HG02938 (cell line): ENCODE measurements around the gene SRPK2.

ENCODE experiments used
- ATAC-seq: cut with Tn5 transposase; IDR thresholded peaks from one replicate; pipeline ENCODE4 v1.9.1; 2021; ENCODE audit warnings: mild to moderate bottlenecking, moderate library complexity; ENCODE audit not compliant: unreplicated experiment

SRPK2 gene

GRCh38 chr7:105107458-105107857 is 281.3 kb downstream of the SRPK2 start:
- ATAC-seq = no peak

- ATAC-seq = no peak
Measured at GRCh38 chr7:105106473-105106872, 282.2 kb downstream of the SRPK2 start.

GRCh38 chr7:105105579-105105978 is 283.1 kb downstream of the SRPK2 start:
- ATAC-seq = no peak

GRCh38 chr7:105102557-105103352 is 286.0 kb downstream of the SRPK2 start:
- no peak for ATAC-seq

GRCh38 chr7:105101864-105102263 is 286.9 kb downstream of the SRPK2 start:
- ATAC-seq = peak; percentile 46

GRCh38 chr7:105098863-105099515 is 289.7 kb downstream of the SRPK2 start:
- ATAC-seq = peak; percentile 73

- no peak for ATAC-seq
Measured at GRCh38 chr7:105097619-105098018, 291.1 kb downstream of the SRPK2 start.

- ATAC-seq = no peak
Measured at GRCh38 chr7:105096306-105096705, 292.4 kb downstream of the SRPK2 start.

GRCh38 chr7:105094966-105095365 is 293.8 kb downstream of the SRPK2 start:
- ATAC-seq = no peak

- ATAC-seq = no peak
Measured at GRCh38 chr7:105088456-105088855, 300.3 kb downstream of the SRPK2 start.

- no peak for ATAC-seq
Measured at GRCh38 chr7:105087981-105088380, 300.7 kb downstream of the SRPK2 start.

GRCh38 chr7:105086850-105087249 is 301.9 kb downstream of the SRPK2 start:
- ATAC-seq = no peak

GRCh38 chr7:105084581-105084980 is 304.1 kb downstream of the SRPK2 start:
- ATAC-seq = no peak

GRCh38 chr7:105079348-105079747 is 309.4 kb downstream of the SRPK2 start:
- no peak for ATAC-seq

- no peak for ATAC-seq
Measured at GRCh38 chr7:105073143-105073542, 315.6 kb downstream of the SRPK2 start.

GRCh38 chr7:105068886-105069285 is 319.8 kb downstream of the SRPK2 start:
- no peak for ATAC-seq

GRCh38 chr7:105067691-105068090 is 321.0 kb downstream of the SRPK2 start:
- ATAC-seq = no peak
